Neural progenitor cell (in vitro differentiated cells): Measurements from ENCODE around the gene CEBPA.

Source experiments
- EZH2 ChIP-seq: fragments of 200-600 bp; sonication (generic); IDR thresholded peaks from 2 replicates; pipeline ENCODE4 v1.6.1; 2017; ENCODE audit warnings: antibody characterized with exemption, mild to moderate bottlenecking, moderate library complexity
- TF ChIP-seq, protein P1 (sequence below): fragments of 200-600 bp; sonication (generic); IDR thresholded peaks from 2 replicates; pipeline ENCODE4 v1.5.1; 2017; ENCODE audit warnings: antibody characterized with exemption, mild to moderate bottlenecking

DNA sequence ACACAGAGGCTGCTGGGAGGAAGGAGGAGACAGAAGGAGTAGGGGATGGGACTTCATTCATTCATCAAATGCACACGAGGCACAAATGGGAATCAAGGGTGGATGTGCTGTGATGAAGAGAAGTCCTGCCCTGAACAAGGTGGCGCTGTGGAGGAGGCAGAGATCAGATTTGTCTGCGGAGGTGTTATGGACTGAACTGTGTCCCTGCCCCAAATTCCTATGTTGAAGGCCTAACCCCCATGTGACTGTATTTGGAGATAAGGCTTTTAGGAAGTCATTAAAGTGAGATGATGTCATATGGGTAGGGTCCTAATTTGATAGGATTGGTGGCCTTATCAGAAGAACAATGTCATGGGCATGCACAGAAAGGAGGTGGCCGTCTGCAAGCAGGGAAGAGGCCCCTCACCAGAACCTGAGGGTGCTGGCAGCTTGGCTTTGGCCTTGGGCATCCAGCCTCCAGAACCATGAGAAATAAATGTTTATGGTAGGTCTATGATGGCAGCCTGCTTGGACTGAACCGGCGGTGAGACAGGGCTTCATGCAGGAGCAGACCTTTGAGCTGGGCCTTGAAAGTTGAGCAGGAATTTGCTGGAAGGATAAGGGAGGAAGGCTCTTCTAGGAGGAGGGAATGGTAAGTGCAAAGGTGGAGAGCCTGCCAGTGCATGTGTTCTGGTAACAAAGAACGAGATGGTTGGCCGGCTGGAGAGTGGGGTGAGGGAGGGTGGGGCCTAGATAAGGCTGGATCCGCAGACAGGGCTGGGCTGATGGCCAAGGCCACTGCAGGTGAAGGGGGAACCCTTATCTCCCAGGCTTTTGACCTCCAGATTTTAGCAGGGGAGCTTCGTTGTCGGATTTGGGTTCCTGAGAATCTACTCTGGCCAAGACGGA, 2.7 kb upstream of the CEBPA start:
- TF ChIP-seq, protein P1, sequence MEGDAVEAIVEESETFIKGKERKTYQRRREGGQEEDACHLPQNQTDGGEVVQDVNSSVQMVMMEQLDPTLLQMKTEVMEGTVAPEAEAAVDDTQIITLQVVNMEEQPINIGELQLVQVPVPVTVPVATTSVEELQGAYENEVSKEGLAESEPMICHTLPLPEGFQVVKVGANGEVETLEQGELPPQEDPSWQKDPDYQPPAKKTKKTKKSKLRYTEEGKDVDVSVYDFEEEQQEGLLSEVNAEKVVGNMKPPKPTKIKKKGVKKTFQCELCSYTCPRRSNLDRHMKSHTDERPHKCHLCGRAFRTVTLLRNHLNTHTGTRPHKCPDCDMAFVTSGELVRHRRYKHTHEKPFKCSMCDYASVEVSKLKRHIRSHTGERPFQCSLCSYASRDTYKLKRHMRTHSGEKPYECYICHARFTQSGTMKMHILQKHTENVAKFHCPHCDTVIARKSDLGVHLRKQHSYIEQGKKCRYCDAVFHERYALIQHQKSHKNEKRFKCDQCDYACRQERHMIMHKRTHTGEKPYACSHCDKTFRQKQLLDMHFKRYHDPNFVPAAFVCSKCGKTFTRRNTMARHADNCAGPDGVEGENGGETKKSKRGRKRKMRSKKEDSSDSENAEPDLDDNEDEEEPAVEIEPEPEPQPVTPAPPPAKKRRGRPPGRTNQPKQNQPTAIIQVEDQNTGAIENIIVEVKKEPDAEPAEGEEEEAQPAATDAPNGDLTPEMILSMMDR = no peak
- no peak for TF ChIP-seq EZH2
